T-helper 1 cell treated with Interleukin-12 subunit alpha and Interleukin-12 subunit beta and Interleukin-4 antibody, amounts not matched to agents 30 μg/mL and 1 μg/mL, for 36 hours (primary cell): ENCODE data around the gene TM4SF1.

ENCODE experiments used
- H3K27ac Mint-ChIP-seq: one replicate; pipeline ENCODE4 v1.8.0; 2021; ENCODE audit warnings: mild to moderate bottlenecking, mixed read lengths
- H3K27me3 Mint-ChIP-seq: one replicate; pipeline ENCODE4 v1.8.0; 2021; ENCODE audit warnings: low read depth, mixed read lengths
- H3K36me3 Mint-ChIP-seq: one replicate; pipeline ENCODE4 v1.8.0; 2021; ENCODE audit warnings: low read depth, mixed read lengths
- H3K4me1 Mint-ChIP-seq: one replicate; pipeline ENCODE4 v1.8.0; 2021; ENCODE audit warnings: low read depth, mixed read lengths
- H3K4me3 Mint-ChIP-seq: one replicate; pipeline ENCODE4 v1.8.0; 2021; ENCODE audit warnings: mild to moderate bottlenecking, moderate library complexity, mixed read lengths
- H3K9me3 Mint-ChIP-seq: one replicate; pipeline ENCODE4 v1.8.0; 2021; ENCODE audit warnings: mixed read lengths

Gene TM4SF1

DNA sequence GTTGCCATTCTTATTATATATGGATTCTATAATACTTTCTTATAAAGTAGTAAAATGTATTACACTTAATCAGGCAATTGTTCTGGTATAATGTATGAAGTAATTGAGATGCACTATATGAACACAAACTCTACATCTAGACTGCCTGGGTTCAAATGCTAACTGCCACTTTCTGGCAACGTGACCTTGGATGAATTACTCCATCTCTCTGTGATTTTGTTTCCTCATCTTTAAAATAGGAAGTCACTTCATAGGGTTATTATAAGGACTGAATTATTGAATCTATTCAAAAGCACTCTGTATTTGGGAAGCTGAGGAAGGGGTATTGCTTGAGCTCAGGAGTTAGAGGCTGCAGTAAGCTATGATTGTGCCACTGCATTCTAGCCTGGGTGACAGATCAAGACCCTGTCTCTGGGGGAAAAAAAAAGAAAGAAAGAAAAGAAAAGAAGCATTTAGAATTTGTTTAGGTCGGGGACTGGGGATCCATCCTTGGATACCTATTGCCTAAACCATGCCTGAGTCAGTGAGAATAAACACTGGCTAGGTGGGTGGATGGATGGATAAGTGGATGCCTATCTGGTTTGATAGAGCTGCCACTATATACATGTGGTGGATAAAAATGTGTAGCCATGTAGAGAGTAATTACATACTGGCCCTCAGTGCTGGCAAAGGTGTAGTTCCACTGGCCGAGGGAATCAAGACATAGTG is 2.5 kb downstream of the TM4SF1 start:
- no peak overlapping the region for H3K27ac Mint-ChIP-seq
- peaks cover 4% of the 10 kb centered on the region for H3K4me1 Mint-ChIP-seq
- no peak overlapping the region for H3K4me3 Mint-ChIP-seq
- H3K9me3 Mint-ChIP-seq = no peaks in the 10 kb centered on the region
- peaks cover 28% of the 10 kb centered on the region for H3K27me3 Mint-ChIP-seq
- H3K36me3 Mint-ChIP-seq = no peaks in the 10 kb centered on the region

- no peak overlapping the region for H3K27ac Mint-ChIP-seq
- no peak overlapping the region for H3K4me3 Mint-ChIP-seq
- H3K27me3 Mint-ChIP-seq = peaks cover 28% of the 10 kb centered on the region
- H3K9me3 Mint-ChIP-seq = no peaks in the 10 kb centered on the region
- H3K4me1 Mint-ChIP-seq = peaks cover 4% of the 10 kb centered on the region
- no peaks in the 10 kb centered on the region for H3K36me3 Mint-ChIP-seq
Observed at GRCh38 chr3:149374391-149374790, 3.1 kb downstream of the TM4SF1 start.

DNA sequence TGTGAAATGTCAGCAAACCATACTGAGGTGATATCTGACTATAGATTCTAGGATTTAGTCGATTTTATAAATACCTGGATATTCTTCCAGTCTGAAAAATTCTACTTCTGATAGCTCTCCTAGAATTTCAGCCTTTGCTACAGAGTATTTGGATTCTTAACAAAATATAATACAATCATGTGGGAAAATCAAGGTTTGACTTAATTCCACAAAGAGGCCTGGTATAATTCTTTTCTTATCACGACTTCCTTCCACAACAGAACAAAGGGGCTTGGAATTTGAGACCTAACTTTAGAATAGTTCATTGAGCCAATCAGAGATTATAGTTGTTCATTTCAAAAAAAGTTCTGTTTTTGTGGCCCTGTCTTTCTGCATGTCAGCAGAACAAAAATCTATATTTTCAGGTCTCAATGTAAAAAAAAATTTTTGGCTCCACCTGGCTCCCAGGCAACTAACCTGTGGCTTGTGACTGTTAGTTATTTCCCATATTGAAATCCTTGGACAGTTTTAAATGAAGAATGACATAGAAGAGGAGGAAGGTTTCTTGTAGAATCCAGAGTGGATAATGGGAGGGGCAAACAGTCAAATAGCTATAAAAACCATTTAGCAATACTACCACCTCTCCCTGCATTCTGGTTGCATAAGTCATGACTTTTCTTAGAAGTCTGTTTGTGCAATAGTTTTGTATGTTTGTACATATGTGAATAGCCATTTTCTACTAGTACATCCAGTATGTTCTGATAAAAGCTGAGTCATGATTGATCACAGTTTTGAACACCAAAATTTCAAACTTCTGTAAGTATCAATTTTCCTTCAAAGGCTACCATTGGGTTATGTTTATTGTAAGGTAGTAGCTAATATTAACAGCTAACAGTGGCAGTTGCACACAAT is 4.0 kb downstream of the TM4SF1 start:
- Mint-ChIP-seq H3K4me1 (peaks cover 5% of the 10 kb centered on the region), H3K27me3 (peaks cover 32% of the 10 kb centered on the region), H3K36me3 (no peaks in the 10 kb centered on the region), H3K9me3 (no peaks in the 10 kb centered on the region), H3K27ac (no peak overlapping the region), H3K4me3 (no peak overlapping the region)

- peaks cover 1% of the 10 kb centered on the region for H3K4me1 Mint-ChIP-seq
- no peak overlapping the region for H3K4me3 Mint-ChIP-seq
- H3K27me3 Mint-ChIP-seq = peaks cover 23% of the 10 kb centered on the region
- no peaks in the 10 kb centered on the region for H3K9me3 Mint-ChIP-seq
- H3K27ac Mint-ChIP-seq = no peak overlapping the region
- H3K36me3 Mint-ChIP-seq = no peaks in the 10 kb centered on the region
Observed at GRCh38 chr3:149371723-149372114, 5.7 kb downstream of the TM4SF1 start.

- Mint-ChIP-seq H3K4me3 (no peak overlapping the region), H3K4me1 (peaks cover 1% of the 10 kb centered on the region), H3K27me3 (peaks cover 22% of the 10 kb centered on the region), H3K27ac (no peak overlapping the region), H3K36me3 (no peaks in the 10 kb centered on the region), H3K9me3 (no peaks in the 10 kb centered on the region)
Observed at GRCh38 chr3:149371001-149371722, 6.3 kb downstream of the TM4SF1 start.

GRCh38 chr3:149369991-149370866 is 7.2 kb downstream of the TM4SF1 start:
- Mint-ChIP-seq H3K4me3 (no peak overlapping the region), H3K27me3 (peaks cover 22% of the 10 kb centered on the region), H3K36me3 (no peaks in the 10 kb centered on the region), H3K9me3 (no peaks in the 10 kb centered on the region), H3K4me1 (peaks cover 1% of the 10 kb centered on the region), H3K27ac (no peak overlapping the region)

DNA sequence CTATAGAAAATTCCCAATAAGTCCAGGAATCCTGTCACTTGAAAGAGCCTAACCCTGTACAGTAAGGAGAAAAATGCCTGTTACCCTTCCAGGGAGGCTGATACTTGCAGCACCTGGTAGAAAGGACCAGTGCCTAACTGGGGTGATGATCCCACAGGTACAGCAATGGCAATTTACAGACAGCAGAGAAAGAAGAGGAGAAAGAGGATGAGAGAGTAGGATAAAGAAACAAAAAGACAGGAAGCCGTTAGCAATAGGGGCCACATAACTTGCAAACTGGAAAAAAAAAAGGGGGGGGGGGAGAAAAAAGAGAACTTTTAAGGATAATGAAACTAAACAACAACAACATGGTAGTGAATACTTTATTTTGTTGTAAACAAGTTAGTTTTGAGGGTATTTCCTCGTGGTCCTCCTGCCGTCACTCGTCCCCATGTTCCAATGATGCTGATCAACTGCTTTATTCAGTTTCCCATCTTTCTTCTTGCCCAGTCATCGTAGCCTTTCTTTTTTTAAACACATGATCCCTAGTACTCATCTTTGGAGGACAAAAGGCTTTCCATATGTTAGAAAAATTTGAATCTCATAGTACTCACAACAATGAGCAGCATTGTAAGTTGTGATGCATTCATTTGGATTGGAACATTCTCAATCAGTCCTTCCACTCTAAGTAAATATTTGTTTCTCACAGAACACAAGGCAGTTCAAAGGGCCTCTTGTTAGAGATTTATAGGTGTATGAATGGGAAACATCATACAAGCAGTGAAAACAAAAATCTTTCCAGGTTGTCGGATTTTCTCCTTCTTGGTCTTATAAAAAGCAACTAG is 8.6 kb downstream of the TM4SF1 start:
- Mint-ChIP-seq H3K36me3 (no peaks in the 10 kb centered on the region), H3K27ac (no peak overlapping the region), H3K27me3 (peaks cover 22% of the 10 kb centered on the region), H3K9me3 (no peaks in the 10 kb centered on the region), H3K4me1 (peaks cover 1% of the 10 kb centered on the region), H3K4me3 (no peak overlapping the region)

DNA sequence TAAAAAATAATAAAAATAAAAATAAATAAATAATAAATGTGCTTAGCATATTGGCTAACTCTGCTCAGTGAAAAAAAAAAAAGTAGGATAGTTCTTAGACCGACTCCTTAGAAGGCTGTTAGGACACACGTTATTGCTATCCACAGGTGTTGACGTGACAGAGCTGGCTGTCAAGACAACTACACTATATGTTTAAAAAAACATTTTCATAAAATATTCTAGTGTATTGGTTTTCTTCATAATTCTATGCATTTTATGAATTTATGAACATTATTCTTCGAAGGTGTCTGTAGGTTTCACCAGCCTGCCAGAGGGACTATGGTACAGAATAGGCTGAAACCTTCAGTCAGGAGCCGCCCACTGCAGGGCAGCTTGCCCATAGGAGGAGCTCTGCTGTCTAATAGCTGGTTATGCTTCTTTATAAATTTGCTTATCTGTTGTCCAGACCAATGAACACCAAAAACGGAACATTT is 9.2 kb downstream of the TM4SF1 start:
- no peak overlapping the region for H3K27ac Mint-ChIP-seq
- H3K4me3 Mint-ChIP-seq = no peak overlapping the region
- peaks cover 21% of the 10 kb centered on the region for H3K27me3 Mint-ChIP-seq
- H3K36me3 Mint-ChIP-seq = no peaks in the 10 kb centered on the region
- no peaks in the 10 kb centered on the region for H3K9me3 Mint-ChIP-seq
- H3K4me1 Mint-ChIP-seq = peaks cover 1% of the 10 kb centered on the region

DNA sequence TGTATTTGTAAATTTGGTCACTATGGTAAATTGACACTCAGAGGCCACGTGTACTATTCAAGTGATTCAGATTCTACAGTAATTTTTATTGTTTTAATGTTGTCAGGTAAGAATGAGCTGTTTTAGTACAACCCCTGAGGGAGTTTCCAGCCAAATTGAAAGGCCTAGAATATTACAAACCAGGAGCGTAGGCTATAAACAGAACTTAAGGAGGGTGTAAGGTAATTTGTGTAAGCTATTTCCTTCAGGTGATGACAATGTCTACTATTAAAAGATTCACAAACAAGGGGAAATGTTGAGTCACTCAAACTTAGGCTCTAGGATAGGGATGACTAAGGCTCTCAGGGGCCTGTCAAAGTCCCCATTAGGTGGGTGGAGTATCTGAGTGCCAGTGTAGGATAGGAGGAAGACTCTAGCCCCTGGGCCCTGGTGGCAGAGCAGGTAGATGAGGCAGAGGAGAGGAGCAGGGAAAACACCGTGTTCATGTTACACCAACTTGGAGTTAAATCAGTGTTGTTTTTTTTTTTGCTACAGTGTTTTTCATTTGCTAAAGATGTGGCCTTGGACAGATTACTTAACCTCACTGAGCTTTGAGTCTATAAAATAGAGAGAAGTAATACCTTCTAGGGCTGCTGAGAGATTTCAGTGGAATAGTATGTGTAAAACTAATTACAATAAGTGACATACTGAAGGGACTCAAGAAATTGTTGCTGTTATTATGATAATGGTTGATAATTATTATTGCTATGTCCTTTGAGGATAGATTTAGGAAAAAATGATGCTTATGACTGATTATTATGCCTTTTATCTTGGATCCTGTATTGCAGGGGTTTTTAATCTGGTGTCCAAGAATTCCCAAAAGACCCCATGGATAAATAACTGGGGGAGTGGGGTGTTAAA is 10.3 kb downstream of the TM4SF1 start:
- Mint-ChIP-seq H3K27ac (no peak overlapping the region), H3K9me3 (no peaks in the 10 kb centered on the region)

DNA sequence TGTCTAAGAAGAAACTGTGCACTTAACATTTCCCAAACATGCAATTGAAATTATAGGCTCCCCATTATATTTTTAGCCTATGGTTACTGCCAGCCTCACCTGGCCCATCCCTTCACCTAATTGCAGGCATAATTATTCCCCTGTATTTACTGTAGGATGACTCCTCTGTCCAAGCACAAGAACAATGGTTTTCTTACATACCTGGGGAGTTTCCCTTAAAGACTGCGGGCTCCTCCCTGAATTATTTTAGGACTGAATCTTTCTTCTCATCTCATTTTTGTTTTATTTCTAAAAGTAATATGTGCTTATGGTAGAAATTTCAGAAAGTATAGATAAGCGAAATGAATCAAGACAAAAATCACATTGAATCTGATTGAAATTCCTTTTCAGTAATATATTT is 11.4 kb downstream of the TM4SF1 start:
- Mint-ChIP-seq H3K4me3 (no peak overlapping the region), H3K36me3 (no peaks in the 10 kb centered on the region), H3K27me3 (peaks cover 12% of the 10 kb centered on the region), H3K27ac (no peak overlapping the region), H3K4me1 (peaks cover 1% of the 10 kb centered on the region), H3K9me3 (no peaks in the 10 kb centered on the region)

More for the DNA sequence above, 10.3 kb downstream of the TM4SF1 start:
- no peaks in the 10 kb centered on the region for H3K36me3 Mint-ChIP-seq
- no peak overlapping the region for H3K4me3 Mint-ChIP-seq
- H3K4me1 Mint-ChIP-seq = peaks cover 1% of the 10 kb centered on the region
- peaks cover 18% of the 10 kb centered on the region for H3K27me3 Mint-ChIP-seq

- Mint-ChIP-seq H3K4me1 (peaks cover 1% of the 10 kb centered on the region), H3K4me3 (no peak overlapping the region), H3K27ac (no peak overlapping the region), H3K9me3 (no peaks in the 10 kb centered on the region), H3K27me3 (peaks cover 7% of the 10 kb centered on the region), H3K36me3 (no peaks in the 10 kb centered on the region)
Observed at GRCh38 chr3:149364624-149365023, 12.8 kb downstream of the TM4SF1 start.

- Mint-ChIP-seq H3K27me3 (peaks cover 16% of the 10 kb centered on the region), H3K4me1 (no peaks in the 10 kb centered on the region), H3K4me3 (no peak overlapping the region), H3K36me3 (no peaks in the 10 kb centered on the region), H3K9me3 (no peaks in the 10 kb centered on the region), H3K27ac (no peak overlapping the region)
Observed at GRCh38 chr3:149363053-149363452, 14.4 kb downstream of the TM4SF1 start.
